Measurements from ENCODE around the gene TRIM47. TPM values are rescaled to one million over a fixed set of nuclear protein-coding genes. Genes with fewer than 3 reads are reported as not detected.

Gene TRIM47
- total and polyA plus RNA-seq, 2 of the 13 experiments (the other 11 are each of a cell fraction or from before 2014, with no cell fraction given) = 33.5 to 82.0 TPM

DNA sequence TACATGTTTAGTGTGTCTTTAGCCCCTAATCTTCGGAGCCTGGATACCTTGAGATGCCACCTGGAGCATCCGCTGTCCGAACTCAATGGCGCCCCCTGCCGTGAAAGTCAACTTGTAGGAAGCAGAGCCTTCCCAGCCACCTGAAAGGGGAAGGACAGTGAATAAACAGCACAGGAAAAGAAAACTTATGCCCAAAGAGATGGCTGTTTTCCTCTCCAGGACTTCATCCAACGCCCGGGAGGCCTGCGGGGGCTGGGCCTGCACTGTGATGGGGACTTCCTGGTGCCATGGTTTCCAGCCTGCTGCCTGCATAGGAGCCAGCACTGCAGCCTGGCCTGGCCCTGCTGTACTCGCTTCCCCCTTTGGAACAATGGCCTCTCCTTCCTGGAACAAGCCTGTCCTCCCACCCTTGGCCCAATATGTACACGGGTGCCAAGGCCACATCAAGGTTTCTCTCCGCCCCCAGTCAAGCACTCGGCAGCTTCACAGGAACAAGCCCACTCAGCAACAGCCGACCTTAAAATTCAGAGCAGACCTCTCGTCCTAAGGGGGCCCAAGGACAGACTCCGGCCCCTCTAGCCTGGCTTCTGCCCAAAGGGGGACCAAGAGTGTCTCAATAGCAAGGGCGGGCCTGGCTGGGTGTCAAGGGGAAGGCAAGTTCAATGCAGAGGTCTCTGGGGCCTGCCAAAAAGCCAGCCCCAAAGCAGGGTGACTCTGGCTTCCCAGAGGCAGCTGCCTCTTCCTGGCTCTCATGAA, 29.7 kb downstream of the TRIM47 start (continued):
- TF ChIP-seq, protein P1, sequence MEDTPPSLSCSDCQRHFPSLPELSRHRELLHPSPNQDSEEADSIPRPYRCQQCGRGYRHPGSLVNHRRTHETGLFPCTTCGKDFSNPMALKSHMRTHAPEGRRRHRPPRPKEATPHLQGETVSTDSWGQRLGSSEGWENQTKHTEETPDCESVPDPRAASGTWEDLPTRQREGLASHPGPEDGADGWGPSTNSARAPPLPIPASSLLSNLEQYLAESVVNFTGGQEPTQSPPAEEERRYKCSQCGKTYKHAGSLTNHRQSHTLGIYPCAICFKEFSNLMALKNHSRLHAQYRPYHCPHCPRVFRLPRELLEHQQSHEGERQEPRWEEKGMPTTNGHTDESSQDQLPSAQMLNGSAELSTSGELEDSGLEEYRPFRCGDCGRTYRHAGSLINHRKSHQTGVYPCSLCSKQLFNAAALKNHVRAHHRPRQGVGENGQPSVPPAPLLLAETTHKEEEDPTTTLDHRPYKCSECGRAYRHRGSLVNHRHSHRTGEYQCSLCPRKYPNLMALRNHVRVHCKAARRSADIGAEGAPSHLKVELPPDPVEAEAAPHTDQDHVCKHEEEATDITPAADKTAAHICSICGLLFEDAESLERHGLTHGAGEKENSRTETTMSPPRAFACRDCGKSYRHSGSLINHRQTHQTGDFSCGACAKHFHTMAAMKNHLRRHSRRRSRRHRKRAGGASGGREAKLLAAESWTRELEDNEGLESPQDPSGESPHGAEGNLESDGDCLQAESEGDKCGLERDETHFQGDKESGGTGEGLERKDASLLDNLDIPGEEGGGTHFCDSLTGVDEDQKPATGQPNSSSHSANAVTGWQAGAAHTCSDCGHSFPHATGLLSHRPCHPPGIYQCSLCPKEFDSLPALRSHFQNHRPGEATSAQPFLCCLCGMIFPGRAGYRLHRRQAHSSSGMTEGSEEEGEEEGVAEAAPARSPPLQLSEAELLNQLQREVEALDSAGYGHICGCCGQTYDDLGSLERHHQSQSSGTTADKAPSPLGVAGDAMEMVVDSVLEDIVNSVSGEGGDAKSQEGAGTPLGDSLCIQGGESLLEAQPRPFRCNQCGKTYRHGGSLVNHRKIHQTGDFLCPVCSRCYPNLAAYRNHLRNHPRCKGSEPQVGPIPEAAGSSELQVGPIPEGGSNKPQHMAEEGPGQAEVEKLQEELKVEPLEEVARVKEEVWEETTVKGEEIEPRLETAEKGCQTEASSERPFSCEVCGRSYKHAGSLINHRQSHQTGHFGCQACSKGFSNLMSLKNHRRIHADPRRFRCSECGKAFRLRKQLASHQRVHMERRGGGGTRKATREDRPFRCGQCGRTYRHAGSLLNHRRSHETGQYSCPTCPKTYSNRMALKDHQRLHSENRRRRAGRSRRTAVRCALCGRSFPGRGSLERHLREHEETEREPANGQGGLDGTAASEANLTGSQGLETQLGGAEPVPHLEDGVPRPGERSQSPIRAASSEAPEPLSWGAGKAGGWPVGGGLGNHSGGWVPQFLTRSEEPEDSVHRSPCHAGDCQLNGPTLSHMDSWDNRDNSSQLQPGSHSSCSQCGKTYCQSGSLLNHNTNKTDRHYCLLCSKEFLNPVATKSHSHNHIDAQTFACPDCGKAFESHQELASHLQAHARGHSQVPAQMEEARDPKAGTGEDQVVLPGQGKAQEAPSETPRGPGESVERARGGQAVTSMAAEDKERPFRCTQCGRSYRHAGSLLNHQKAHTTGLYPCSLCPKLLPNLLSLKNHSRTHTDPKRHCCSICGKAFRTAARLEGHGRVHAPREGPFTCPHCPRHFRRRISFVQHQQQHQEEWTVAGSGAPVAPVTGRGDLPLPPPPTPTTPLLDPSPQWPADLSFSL (CRISPR knock-in tag; IDR thresholded peaks at IDR 0.05) = no peak
- TF ChIP-seq ESRRA (CRISPR knock-in tag; IDR thresholded peaks at IDR 0.05; ENCODE audit: low read depth) (peak; percentile 9; the same call in 1 of the 2 replicates), RAD21 (CRISPR knock-in tag; IDR thresholded peaks at IDR 0.05) (peak; percentile 51; the same call in 1 of the 2 replicates), FOXK2 (IDR thresholded peaks at IDR 0.05) (no peak), EEA1 (CRISPR knock-in tag; IDR thresholded peaks at IDR 0.05; ENCODE audit: borderline replicate concordance) (no peak), ZFP91 (CRISPR knock-in tag; IDR thresholded peaks at IDR 0.05; ENCODE audit: borderline replicate concordance) (peak; percentile 67), NRL (CRISPR knock-in tag; IDR thresholded peaks at IDR 0.05; ENCODE audit: borderline replicate concordance) (peak; percentile 82), ZNF263 (CRISPR knock-in tag; IDR thresholded peaks at IDR 0.05) (peak; percentile 67), PAX8 (CRISPR knock-in tag; IDR thresholded peaks at IDR 0.05; ENCODE audit: borderline replicate concordance) (0 out of 2 replicates have a peak, but pooled peaks have one; percentile 48), TOPORS (CRISPR knock-in tag; IDR thresholded peaks at IDR 0.05) (peak; percentile 45; the same call in 1 of the 2 replicates), HOXA5 (CRISPR knock-in tag; IDR thresholded peaks at IDR 0.05) (peak; percentile 18; the same call in 1 of the 2 replicates), ZNF891 (CRISPR knock-in tag; IDR thresholded peaks at IDR 0.05) (peak; percentile 92), ETV5 (CRISPR knock-in tag; IDR thresholded peaks at IDR 0.05; ENCODE audit: borderline replicate concordance) (peak; percentile 57; the same call in 1 of the 2 replicates), ZNF451 (CRISPR knock-in tag; IDR thresholded peaks at IDR 0.05) (peak; percentile 31; the same call in 1 of the 2 replicates), ARNTL (CRISPR knock-in tag; IDR thresholded peaks at IDR 0.05) (peak; percentile 68; the same call in 1 of the 2 replicates), ZBTB38 (CRISPR knock-in tag; IDR thresholded peaks at IDR 0.05) (0 out of 2 replicates have a peak, but pooled peaks have one; percentile 6), GATAD1 (CRISPR knock-in tag; IDR thresholded peaks at IDR 0.05) (peak; percentile 60), THAP11 (CRISPR knock-in tag; IDR thresholded peaks at IDR 0.05) (peak; percentile 16; the same call in 1 of the 2 replicates)
- TF ChIP-seq, protein P2, sequence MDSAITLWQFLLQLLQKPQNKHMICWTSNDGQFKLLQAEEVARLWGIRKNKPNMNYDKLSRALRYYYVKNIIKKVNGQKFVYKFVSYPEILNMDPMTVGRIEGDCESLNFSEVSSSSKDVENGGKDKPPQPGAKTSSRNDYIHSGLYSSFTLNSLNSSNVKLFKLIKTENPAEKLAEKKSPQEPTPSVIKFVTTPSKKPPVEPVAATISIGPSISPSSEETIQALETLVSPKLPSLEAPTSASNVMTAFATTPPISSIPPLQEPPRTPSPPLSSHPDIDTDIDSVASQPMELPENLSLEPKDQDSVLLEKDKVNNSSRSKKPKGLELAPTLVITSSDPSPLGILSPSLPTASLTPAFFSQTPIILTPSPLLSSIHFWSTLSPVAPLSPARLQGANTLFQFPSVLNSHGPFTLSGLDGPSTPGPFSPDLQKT (CRISPR knock-in tag; IDR thresholded peaks at IDR 0.05; ENCODE audit: borderline replicate concordance) = no peak

Measured in HepG2 (cell line).